NCI-H524 treated with DMSO at 0.1 percent for 48 hours (cell line): Measurements from ENCODE around the gene RAX.

ENCODE experiments used
- DNase-seq: peaks from one replicate; lab custom pipeline; 2025; lab: John Stamatoyannopoulos, UW

The RAX gene

GRCh38 chr18:59272891-59273758, at the start of gene RAX:
Gene RAX (minus strand): TSS chr18:59273454. CDS start chr18:59273206, 248 bp downstream.
- DNase-seq: no peak

- peak; percentile 12 for DNase-seq
These were observed 45.3 kb upstream of the RAX start, which contains the start of gene CPLX4 for GRCh38 chr18:59318460-59319050. Gene CPLX4 (minus strand): TSS chr18:59318649. CDS start chr18:59318462, 187 bp downstream.

GRCh38 chr18:59311631-59312030, 38.4 kb upstream of the RAX start:
- no peak for DNase-seq

GRCh38 chr18:59308938-59309260, 35.6 kb upstream of the RAX start:
- no peak for DNase-seq

GRCh38 chr18:59308248-59308937, 35.1 kb upstream of the RAX start:
- DNase-seq: no peak

GRCh38 chr18:59306640-59307039, 33.4 kb upstream of the RAX start:
- DNase-seq: no peak

- DNase-seq: no peak
These were observed 32.0 kb upstream of the RAX start for GRCh38 chr18:59305295-59305694.

- no peak for DNase-seq
These were observed 30.5 kb upstream of the RAX start for GRCh38 chr18:59303656-59304195.

GRCh38 chr18:59303006-59303405, 29.8 kb upstream of the RAX start:
- peak; percentile 95 for DNase-seq

GRCh38 chr18:59301929-59302328, 28.7 kb upstream of the RAX start:
- DNase-seq: no peak

- DNase-seq: no peak
These were observed 27.5 kb upstream of the RAX start for GRCh38 chr18:59300676-59301285.

- peak; percentile 40 for DNase-seq
These were observed 25.6 kb upstream of the RAX start for GRCh38 chr18:59298871-59299270.

- no peak for DNase-seq
These were observed 20.1 kb upstream of the RAX start for GRCh38 chr18:59293317-59293716.

- no peak for DNase-seq
These were observed 13.1 kb upstream of the RAX start for GRCh38 chr18:59286341-59286740.

GRCh38 chr18:59282341-59282740, 9.1 kb upstream of the RAX start:
- DNase-seq: no peak

GRCh38 chr18:59279722-59280121, 6.5 kb upstream of the RAX start:
- DNase-seq: no peak

GRCh38 chr18:59279193-59279592, 5.9 kb upstream of the RAX start:
- DNase-seq: no peak

GRCh38 chr18:59278793-59279192, 5.5 kb upstream of the RAX start:
- DNase-seq: no peak

- no peak for DNase-seq
These were observed 2.8 kb upstream of the RAX start for GRCh38 chr18:59276047-59276446.

- no peak for DNase-seq
These were observed 2.2 kb upstream of the RAX start for GRCh38 chr18:59275406-59275949.

- DNase-seq: no peak
These were observed 1.3 kb upstream of the RAX start for GRCh38 chr18:59274533-59274928.
